Activated naive CD4-positive, alpha-beta T cell treated with Interleukin-2 at 50 U/mL for 16 hours (primary cell): ENCODE data around the gene MRPL18.

ENCODE experiments used
- DNase-seq: peaks from one replicate; pipeline ENCODE4 v3.0.0-alpha.2; 2020

Gene MRPL18

GRCh38 chr6:159844737-159845645, 54.7 kb downstream of the MRPL18 start:
- no peak for DNase-seq
